IMR-90 (cell line): Measurements from ENCODE around the gene NTRK2. TPM values are rescaled to one million over a fixed set of nuclear protein-coding genes. Genes with fewer than 3 reads are reported as not detected.

ENCODE experiments used
- ATAC-seq: fragments of 200-7000 bp; cut with Tn5 transposase; 2 replicates; pipeline ENCODE4 v1.9.1; 2020; ENCODE audit warnings: low read depth, mild to moderate bottlenecking, moderate library complexity
- BruUV-seq: library from RNA; stranded (reverse); fragments of 400-500 nt; replicated peaks from 2 replicates; lab custom pipeline; 2021; lab: Mats Ljungman, UMichigan
- CTCF ChIA-PET: fragments of 300-600 bp; formaldehyde crosslinking; extraction: SDS; loops from one replicate; lab custom pipeline; 2021; ENCODE audit warnings: antibody characterized with exemption; lab: Yijun Ruan, JAX
- POLR2A ChIA-PET: fragments of 300-600 bp; sonication (Branson Sonifier 250); formaldehyde crosslinking; loops from one replicate; lab custom pipeline; 2022; ENCODE audit warnings: antibody characterized with exemption; ENCODE audit not compliant: unreplicated experiment; lab: Charles Lee
- DNase-seq: peaks from one replicate; pipeline ENCODE4 v3.0.0; 2013
- H2AFZ ChIP-seq: replicated peaks from 2 replicates; pipeline ENCODE3; 2013; ENCODE audit warnings: low read length, mild to moderate bottlenecking; ENCODE audit not compliant: poor library complexity
- H2AK5ac ChIP-seq: 2 replicates; pipeline ENCODE4 v1.6.1; 2013; ENCODE audit warnings: low read depth, low read length, inconsistent platforms
- H2AK9ac ChIP-seq: replicated peaks from 2 replicates; pipeline ENCODE3; 2013; ENCODE audit warnings: mild to moderate bottlenecking, low read depth, low read length, moderate library complexity; ENCODE audit not compliant: poor library complexity
- H2BK120ac ChIP-seq: 2 replicates; pipeline ENCODE4 v1.6.1; 2013; ENCODE audit warnings: low read depth, low read length, inconsistent platforms
- H2BK15ac ChIP-seq: 3 replicates; pipeline ENCODE4 v1.6.1; 2013; ENCODE audit warnings: low read depth, low read length, inconsistent platforms
- H2BK20ac ChIP-seq: 2 replicates; pipeline ENCODE4 v1.6.1; 2013; ENCODE audit warnings: low read depth, mild to moderate bottlenecking, inconsistent platforms, low read length, moderate library complexity
- H2BK5ac ChIP-seq: 2 replicates; pipeline ENCODE4 v1.6.1; 2013; ENCODE audit warnings: mild to moderate bottlenecking, low read depth, low read length, inconsistent platforms; ENCODE audit not compliant: poor library complexity, severe bottlenecking
- H3K14ac ChIP-seq: replicated peaks from 2 replicates; pipeline ENCODE4 v1.6.1; 2013; ENCODE audit warnings: low read depth, low read length, inconsistent platforms
- H3K18ac ChIP-seq: 2 replicates; pipeline ENCODE4 v1.6.1; 2013; ENCODE audit warnings: low read depth, low read length, control low read depth
- H3K23ac ChIP-seq: 2 replicates; pipeline ENCODE4 v1.6.1; 2013; ENCODE audit warnings: low read depth, low read length, inconsistent platforms
- H3K27ac ChIP-seq: 2 replicates; pipeline ENCODE4 v1.5.1; 2013; ENCODE audit warnings: mild to moderate bottlenecking, control low read depth, low read length; ENCODE audit not compliant: insufficient read depth
- H3K27me3 ChIP-seq: 2 replicates; pipeline ENCODE4 v1.6.1; 2013; ENCODE audit warnings: low read length; ENCODE audit not compliant: control insufficient read depth, insufficient read depth
- H3K36me3 ChIP-seq: 2 replicates; pipeline ENCODE4 v1.6.1; 2013; ENCODE audit warnings: low read length, mixed read lengths; ENCODE audit not compliant: control insufficient read depth, insufficient read depth
- H3K4ac ChIP-seq: 2 replicates; pipeline ENCODE4 v1.6.1; 2013; ENCODE audit warnings: low read depth, low read length, inconsistent platforms
- H3K4me1 ChIP-seq: 2 replicates; pipeline ENCODE4 v1.6.1; 2013; ENCODE audit warnings: low read length, mixed read lengths; ENCODE audit not compliant: control insufficient read depth, insufficient read depth
- H3K4me2 ChIP-seq: 2 replicates; pipeline ENCODE4 v1.6.1; 2013; ENCODE audit warnings: low read depth, mild to moderate bottlenecking, control low read depth, low read length, moderate library complexity
- H3K4me3 ChIP-seq: 2 replicates; pipeline ENCODE4 v1.5.1; 2013; ENCODE audit warnings: low read depth, mild to moderate bottlenecking, control low read depth, low read length, moderate library complexity; ENCODE audit not compliant: insufficient read depth
- H3K56ac ChIP-seq: 2 replicates; pipeline ENCODE4 v1.6.1; 2013; ENCODE audit warnings: low read length, inconsistent platforms; ENCODE audit not compliant: insufficient read depth; ENCODE audit errors: extremely low read depth
- H3K79me1 ChIP-seq, 2 experiments: 2 replicates each; pipeline ENCODE4 v1.6.1; 2013; ENCODE audit warnings: low read length in 2 of 2, inconsistent platforms in 1 of 2, low read depth in 1 of 2
- H3K9ac ChIP-seq: 2 replicates; pipeline ENCODE4 v1.6.1; 2013; ENCODE audit warnings: low read depth, low read length, control low read depth
- H3K9me1 ChIP-seq: 2 replicates; pipeline ENCODE4 v1.6.1; 2013; ENCODE audit warnings: low read length, inconsistent platforms; ENCODE audit not compliant: insufficient read depth
- H3K9me3 ChIP-seq: 2 replicates; pipeline ENCODE4 v1.6.1; 2013; ENCODE audit warnings: low read length; ENCODE audit not compliant: control insufficient read depth, insufficient read depth
- H4K20me1 ChIP-seq: 2 replicates; pipeline ENCODE4 v1.6.1; 2013; ENCODE audit warnings: low read length, inconsistent platforms; ENCODE audit not compliant: insufficient read depth
- H4K5ac ChIP-seq: 2 replicates; pipeline ENCODE4 v1.6.1; 2013; ENCODE audit warnings: mild to moderate bottlenecking, low read depth, low read length, control low read depth
- H4K8ac ChIP-seq, 2 experiments: 2 replicates each; pipeline ENCODE4 v1.6.1; 2013; ENCODE audit warnings: low read depth in 2 of 2, low read length in 2 of 2, control low read depth in 1 of 2, inconsistent platforms in 1 of 2
- H4K91ac ChIP-seq: 2 replicates; pipeline ENCODE4 v1.6.1; 2013; ENCODE audit warnings: low read depth, low read length, inconsistent platforms; ENCODE audit not compliant: insufficient read depth
- BHLHE40 ChIP-seq: fragments of 150-350 bp; IDR thresholded peaks from 2 replicates; pipeline ENCODE4 v1.6.1; 2016; ENCODE audit warnings: mild to moderate bottlenecking, low read depth, low read length
- CHD1 ChIP-seq: IDR thresholded peaks from 2 replicates; pipeline ENCODE4 v1.6.1; 2012; ENCODE audit warnings: low read depth, low read length, improper control_type of control experiment
- FOS ChIP-seq: fragments of 150-350 bp; IDR thresholded peaks from 2 replicates; pipeline ENCODE4 v1.6.1; 2016; ENCODE audit warnings: low read depth, low read length
- MAZ ChIP-seq: IDR thresholded peaks from 2 replicates; pipeline ENCODE4 v1.6.1; 2012; ENCODE audit warnings: low read depth, mild to moderate bottlenecking, low read length, improper control_type of control experiment, moderate library complexity, borderline replicate concordance
- RAD21 ChIP-seq: IDR thresholded peaks from 2 replicates; pipeline ENCODE4 v1.6.1; 2012; ENCODE audit warnings: low read length, improper control_type of control experiment
- RFX5 ChIP-seq: IDR thresholded peaks from 2 replicates; pipeline ENCODE4 v1.8.0; 2012; ENCODE audit warnings: low read depth, mild to moderate bottlenecking, low read length, moderate library complexity
- SMC3 ChIP-seq: fragments of 150-350 bp; IDR thresholded peaks from 2 replicates; pipeline ENCODE4 v1.6.1; 2016; ENCODE audit warnings: low read depth, mild to moderate bottlenecking, antibody characterized with exemption, low read length, moderate library complexity
- WGBS, 2 experiments: methylation state at CpG; one replicate each; pipeline versions ENCODE4 v1.1.5 to v1.1.7; 2013; ENCODE audit warnings: missing lambda C conversion rate in 2 of 2; ENCODE audit not compliant: insufficient read length in 1 of 2; ENCODE audit errors: extremely low coverage in 2 of 2; 5-methylcytosine and 5-hydroxymethylcytosine counted together
- dilution Hi-C: fragments of 300-500 bp; cut with HindIII; formaldehyde crosslinking; loops from one replicate; pipeline ENCODE4 v1.14.3; 2018; ENCODE audit warnings: low sequenced_read_pairs; ENCODE audit not compliant: unreplicated experiment
- in situ Hi-C: fragments of 300-500 bp; cut with MboI; formaldehyde crosslinking; loops from 3 replicates; pipeline ENCODE4 v1.14.3; 2019; ENCODE audit warnings: low sequenced_read_pairs, inconsistent platforms, mixed read lengths
- intact Hi-C: fragments of 100-400 bp; cut with micrococcal nuclease; formaldehyde crosslinking; loops from 2 replicates; pipeline ENCODE4 v1.10.0; 2022
- polyA plus RNA-seq, 3 experiments: library from polyadenylated mRNA; depleted of rRNA; stranded (reverse); fragments of >200 nt; gene quantifications; 2 replicates each; pipeline ENCODE4 v1.2.3, GENCODE V29; 2012; ENCODE audit warnings: low replicate concordance in 1 of 3
- total RNA-seq: library from RNA; depleted of rRNA; stranded (reverse); fragments of >200 nt; gene quantifications from 2 replicates; pipeline ENCODE4 v1.2.3, GENCODE V29; 2012
- TF ChIP-seq, protein P1 (sequence below): fragments of 150-350 bp; IDR thresholded peaks from 2 replicates; pipeline ENCODE4 v1.6.1; 2016; ENCODE audit warnings: low read depth, mild to moderate bottlenecking, low read length, moderate library complexity, borderline replicate concordance

The NTRK2 gene
- total and polyA plus RNA-seq, 2 of the 4 experiments (the other 2 are of a cell fraction), result under 0.01 to 0.02 TPM

DNA sequence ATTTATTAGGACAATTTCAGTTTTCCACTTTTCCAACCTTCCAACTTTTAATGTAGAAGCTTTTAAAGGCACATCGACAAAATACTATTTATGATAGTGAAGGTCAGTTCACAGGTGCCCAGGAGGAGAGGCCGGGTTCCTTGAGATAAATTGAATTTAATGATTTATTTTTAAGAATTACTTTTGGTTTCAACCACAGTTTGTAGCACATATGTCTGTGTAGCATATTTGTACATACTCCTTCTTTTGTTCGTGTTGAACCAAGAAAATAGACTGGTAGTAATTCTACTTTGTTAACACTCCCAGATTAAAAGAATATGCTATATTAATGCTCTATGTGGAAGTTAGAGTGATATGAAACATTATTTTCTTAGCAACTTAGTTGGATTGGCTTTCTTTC is 46.7 kb downstream of the NTRK2 start:
- ATAC-seq (no peak), DNase-seq (no peak)
- intact Hi-C loops, result no loop called here
- ChIA-PET POLR2A (no interaction called here), CTCF (no interaction called here)
- Histone ChIP-seq H3K9me1 (no peaks in the 10 kb centered on the region), H4K20me1 (no peaks in the 10 kb centered on the region), H2AK9ac (no peak overlapping the region), H3K4me2 (no peak overlapping the region), H3K23ac (no peak overlapping the region), H2AK5ac (no peak overlapping the region), H2BK15ac (no peak overlapping the region), H3K4me3 (no peak overlapping the region), H3K18ac (no peak overlapping the region), H2BK5ac (no peak overlapping the region), H3K56ac (no peak overlapping the region), H3K4me1 (no peaks in the 10 kb centered on the region), H4K5ac (no peak overlapping the region), H3K79me1 (no peaks in the 10 kb centered on the region), H4K91ac (no peak overlapping the region), H3K27me3 (no peaks in the 10 kb centered on the region), H3K4ac (no peak overlapping the region), H2AFZ (no peak overlapping the region), H3K9ac (no peak overlapping the region), H4K8ac (no peak overlapping the region), H2BK120ac (no peak overlapping the region), H3K9me3 (no peaks in the 10 kb centered on the region), H3K27ac (no peak overlapping the region), H3K36me3 (no peaks in the 10 kb centered on the region), H2BK20ac (no peak overlapping the region), H3K14ac (no peak overlapping the region)
- WGBS, 2 experiments, result no CpG with 5 or more reads among the region's 3 CpGs
- no TSS peak for BruUV-seq
- in situ Hi-C loops, result no loop called here
- dilution Hi-C loops, result no loop called here
- no peak for TF ChIP-seq RFX5
- no peak for TF ChIP-seq RAD21
- TF ChIP-seq, protein P1, sequence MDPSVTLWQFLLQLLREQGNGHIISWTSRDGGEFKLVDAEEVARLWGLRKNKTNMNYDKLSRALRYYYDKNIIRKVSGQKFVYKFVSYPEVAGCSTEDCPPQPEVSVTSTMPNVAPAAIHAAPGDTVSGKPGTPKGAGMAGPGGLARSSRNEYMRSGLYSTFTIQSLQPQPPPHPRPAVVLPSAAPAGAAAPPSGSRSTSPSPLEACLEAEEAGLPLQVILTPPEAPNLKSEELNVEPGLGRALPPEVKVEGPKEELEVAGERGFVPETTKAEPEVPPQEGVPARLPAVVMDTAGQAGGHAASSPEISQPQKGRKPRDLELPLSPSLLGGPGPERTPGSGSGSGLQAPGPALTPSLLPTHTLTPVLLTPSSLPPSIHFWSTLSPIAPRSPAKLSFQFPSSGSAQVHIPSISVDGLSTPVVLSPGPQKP, result no peak
- no peak for TF ChIP-seq FOS
- TF ChIP-seq BHLHE40, result no peak
- TF ChIP-seq CHD1, result no peak
- no peak for TF ChIP-seq MAZ
- no peak for TF ChIP-seq SMC3
